C4-2B (cell line): ENCODE data around the gene PLXDC2.

Experiments
- ZFX ChIP-seq: fragments of 450-650 bp; IDR thresholded peaks from 2 replicates; pipeline ENCODE4 v1.6.1; 2017
- TF ChIP-seq, protein P1 (sequence below): fragments of 450-650 bp; conservative IDR thresholded peaks from 2 replicates; pipeline ENCODE4 v1.5.1; 2017; ENCODE audit warnings: mild to moderate bottlenecking

DNA sequence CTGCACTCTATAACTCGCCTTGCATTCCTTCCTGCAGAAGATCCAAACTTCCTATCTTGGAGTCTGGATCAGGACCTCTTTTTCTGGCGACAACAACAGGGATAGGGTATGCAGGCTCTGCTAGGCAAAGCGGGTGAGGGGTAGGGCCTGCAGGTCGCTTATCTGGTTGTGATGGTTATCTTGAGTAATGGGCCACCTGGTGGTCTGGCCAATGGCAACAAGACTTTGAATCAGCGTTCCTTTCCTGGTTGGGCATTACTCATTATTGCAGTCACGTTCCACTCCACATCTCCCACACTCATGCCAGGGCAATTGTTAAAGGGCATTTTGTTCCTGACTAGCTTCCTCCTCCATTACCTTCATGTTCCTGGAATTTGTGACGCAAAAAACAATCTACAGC is 48.4 kb upstream of the PLXDC2 start:
- TF ChIP-seq, protein P1, sequence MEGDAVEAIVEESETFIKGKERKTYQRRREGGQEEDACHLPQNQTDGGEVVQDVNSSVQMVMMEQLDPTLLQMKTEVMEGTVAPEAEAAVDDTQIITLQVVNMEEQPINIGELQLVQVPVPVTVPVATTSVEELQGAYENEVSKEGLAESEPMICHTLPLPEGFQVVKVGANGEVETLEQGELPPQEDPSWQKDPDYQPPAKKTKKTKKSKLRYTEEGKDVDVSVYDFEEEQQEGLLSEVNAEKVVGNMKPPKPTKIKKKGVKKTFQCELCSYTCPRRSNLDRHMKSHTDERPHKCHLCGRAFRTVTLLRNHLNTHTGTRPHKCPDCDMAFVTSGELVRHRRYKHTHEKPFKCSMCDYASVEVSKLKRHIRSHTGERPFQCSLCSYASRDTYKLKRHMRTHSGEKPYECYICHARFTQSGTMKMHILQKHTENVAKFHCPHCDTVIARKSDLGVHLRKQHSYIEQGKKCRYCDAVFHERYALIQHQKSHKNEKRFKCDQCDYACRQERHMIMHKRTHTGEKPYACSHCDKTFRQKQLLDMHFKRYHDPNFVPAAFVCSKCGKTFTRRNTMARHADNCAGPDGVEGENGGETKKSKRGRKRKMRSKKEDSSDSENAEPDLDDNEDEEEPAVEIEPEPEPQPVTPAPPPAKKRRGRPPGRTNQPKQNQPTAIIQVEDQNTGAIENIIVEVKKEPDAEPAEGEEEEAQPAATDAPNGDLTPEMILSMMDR: no peak
- TF ChIP-seq ZFX: no peak
